ENCODE data around the gene TEN1. TPM values are rescaled to one million over a fixed set of nuclear protein-coding genes. Genes with fewer than 3 reads are reported as not detected.

Gene TEN1
- total and polyA plus RNA-seq, 9 of the 15 experiments (the other 6 are each of a cell fraction or from before 2014, with no cell fraction given): 1.3 to 25.7 (median 10.1) TPM

DNA sequence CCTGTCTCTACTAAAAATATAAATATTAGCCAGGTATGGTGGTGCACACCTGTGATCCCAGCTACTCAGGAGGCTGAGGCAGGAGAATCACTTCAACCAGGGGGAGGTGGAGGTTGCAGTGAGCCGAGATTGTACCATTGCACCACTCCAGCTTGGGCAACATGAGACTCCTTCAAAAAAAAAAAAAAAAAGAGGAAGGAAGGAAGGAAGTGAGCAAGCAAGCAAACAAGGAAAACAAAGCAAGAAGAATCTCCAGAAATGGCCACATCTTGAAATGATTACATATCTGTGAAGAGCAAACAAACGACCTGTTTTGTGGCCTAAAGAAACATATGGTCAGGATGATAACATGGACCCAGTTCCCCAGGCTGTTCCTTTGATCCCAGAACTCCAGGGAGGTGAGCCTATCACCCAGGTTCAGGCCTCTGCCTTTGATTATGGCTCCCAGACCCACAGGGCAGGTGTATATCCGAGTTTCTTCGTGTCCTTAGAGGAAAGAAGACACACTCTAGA, 9.0 kb upstream of the TEN1 start (continued):
- peak; percentile 87 for TF ChIP-seq FOSL1 (tag; conservative IDR thresholded peaks at IDR 0.05)
- TF ChIP-seq ZBED1 (IDR thresholded peaks at IDR 0.05): 0 out of 2 replicates have a peak, but pooled peaks have one; percentile 19
- peak; percentile 67 for TF ChIP-seq NEUROD1 (IDR thresholded peaks at IDR 0.05; ENCODE audit: borderline replicate concordance, low read depth, low read length, partially characterized antibody)
- no peak for TF ChIP-seq ELF2 (CRISPR knock-in tag; IDR thresholded peaks at IDR 0.05)
- TF ChIP-seq SAFB2 (IDR thresholded peaks at IDR 0.05; ENCODE audit: borderline replicate concordance, low read depth, low read length, severe bottlenecking): no peak
- TF ChIP-seq ATF1 (CRISPR knock-in tag; IDR thresholded peaks at IDR 0.05): no peak
- peak; percentile 23; the same call in 1 of the 2 replicates for TF ChIP-seq ATF1 (tag; IDR thresholded peaks at IDR 0.05)
- TF ChIP-seq GABPB2 (CRISPR knock-in tag; conservative IDR thresholded peaks at IDR 0.05): no peak
- TF ChIP-seq HNRNPK (IDR thresholded peaks at IDR 0.05; ENCODE audit: low read depth, low read length, poor library complexity, severe bottlenecking): no peak
- TF ChIP-seq RCOR1 (IDR thresholded peaks at IDR 0.05; ENCODE audit: borderline replicate concordance in 1 of 2, low read depth in 2 of 2, low read length in 2 of 2): peak; percentile 98 to 99
- peak; percentile 96 for TF ChIP-seq MTA2 (IDR thresholded peaks at IDR 0.05; ENCODE audit: low read depth)
- no peak for TF ChIP-seq BRCA1 (IDR thresholded peaks at IDR 0.05)
- no peak for TF ChIP-seq BRCA1 (CRISPR knock-in tag; IDR thresholded peaks at IDR 0.05)
- TF ChIP-seq SP1 (CRISPR knock-in tag; IDR thresholded peaks at IDR 0.05): no peak
- TF ChIP-seq POLR2AphosphoS5 (IDR thresholded peaks at IDR 0.05; ENCODE audit: control insufficient read depth, insufficient read depth, low read depth, low read length): peak; percentile 87; the same call in 1 of the 2 replicates
- TF ChIP-seq EP300 (IDR thresholded peaks at IDR 0.05; ENCODE audit: low read length): peak; percentile 94
- TF ChIP-seq ZFPM2 (CRISPR knock-in tag; IDR thresholded peaks at IDR 0.05): no peak
- no peak for TF ChIP-seq PHF8 (IDR thresholded peaks at IDR 0.05; ENCODE audit: borderline replicate concordance, low read length)
- no peak for TF ChIP-seq CBX5 (IDR thresholded peaks at IDR 0.05; ENCODE audit: borderline replicate concordance, low read depth)
- peak; percentile 83 to 92 for TF ChIP-seq TRIM24 (IDR thresholded peaks at IDR 0.05)
- TF ChIP-seq, protein P1, sequence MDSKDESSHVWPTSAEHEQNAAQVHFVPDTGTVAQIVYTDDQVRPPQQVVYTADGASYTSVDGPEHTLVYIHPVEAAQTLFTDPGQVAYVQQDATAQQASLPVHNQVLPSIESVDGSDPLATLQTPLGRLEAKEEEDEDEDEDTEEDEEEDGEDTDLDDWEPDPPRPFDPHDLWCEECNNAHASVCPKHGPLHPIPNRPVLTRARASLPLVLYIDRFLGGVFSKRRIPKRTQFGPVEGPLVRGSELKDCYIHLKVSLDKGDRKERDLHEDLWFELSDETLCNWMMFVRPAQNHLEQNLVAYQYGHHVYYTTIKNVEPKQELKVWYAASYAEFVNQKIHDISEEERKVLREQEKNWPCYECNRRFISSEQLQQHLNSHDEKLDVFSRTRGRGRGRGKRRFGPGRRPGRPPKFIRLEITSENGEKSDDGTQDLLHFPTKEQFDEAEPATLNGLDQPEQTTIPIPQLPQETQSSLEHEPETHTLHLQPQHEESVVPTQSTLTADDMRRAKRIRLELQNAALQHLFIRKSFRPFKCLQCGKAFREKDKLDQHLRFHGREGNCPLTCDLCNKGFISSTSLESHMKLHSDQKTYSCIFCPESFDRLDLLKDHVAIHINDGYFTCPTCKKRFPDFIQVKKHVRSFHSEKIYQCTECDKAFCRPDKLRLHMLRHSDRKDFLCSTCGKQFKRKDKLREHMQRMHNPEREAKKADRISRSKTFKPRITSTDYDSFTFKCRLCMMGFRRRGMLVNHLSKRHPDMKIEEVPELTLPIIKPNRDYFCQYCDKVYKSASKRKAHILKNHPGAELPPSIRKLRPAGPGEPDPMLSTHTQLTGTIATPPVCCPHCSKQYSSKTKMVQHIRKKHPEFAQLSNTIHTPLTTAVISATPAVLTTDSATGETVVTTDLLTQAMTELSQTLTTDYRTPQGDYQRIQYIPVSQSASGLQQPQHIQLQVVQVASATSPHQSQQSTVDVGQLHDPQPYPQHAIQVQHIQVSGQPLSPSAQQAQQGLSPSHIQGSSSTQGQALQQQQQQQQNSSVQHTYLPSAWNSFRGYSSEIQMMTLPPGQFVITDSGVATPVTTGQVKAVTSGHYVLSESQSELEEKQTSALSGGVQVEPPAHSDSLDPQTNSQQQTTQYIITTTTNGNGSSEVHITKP (IDR thresholded peaks at IDR 0.05; ENCODE audit: partially characterized antibody): peak; percentile 84
- TF ChIP-seq KAT7 (CRISPR knock-in tag; IDR thresholded peaks at IDR 0.05; ENCODE audit: borderline replicate concordance): peak; percentile 43; the same call in 1 of the 2 replicates
- no peak for TF ChIP-seq CSDE1 (IDR thresholded peaks at IDR 0.05)
- TF ChIP-seq BCOR (IDR thresholded peaks at IDR 0.05): peak; percentile 74
- no peak for TF ChIP-seq OTX1 (CRISPR knock-in tag; IDR thresholded peaks at IDR 0.05)
- TF ChIP-seq L3MBTL2 (IDR thresholded peaks at IDR 0.05): 0 out of 2 replicates have a peak, but pooled peaks have one; percentile 35
- no peak for TF ChIP-seq STAG1 (CRISPR knock-in tag; IDR thresholded peaks at IDR 0.05; ENCODE audit: borderline replicate concordance)
- TF ChIP-seq ELF4 (CRISPR knock-in tag; IDR thresholded peaks at IDR 0.05): peak; percentile 66
- no peak for TF ChIP-seq ZNF121 (CRISPR knock-in tag; conservative IDR thresholded peaks at IDR 0.05)
- TF ChIP-seq MTA1 (IDR thresholded peaks at IDR 0.05; ENCODE audit: borderline replicate concordance): peak; percentile 79
- peak in 1 of 2 experiments; percentile 95; a peak in 2 of 4 replicates for TF ChIP-seq SRF (CRISPR knock-in tag; IDR thresholded peaks at IDR 0.05)
